Measurements from ENCODE around the gene FIBCD1.

The FIBCD1 gene

GRCh38 chr9:130975156-130975555, 36.1 kb upstream of the FIBCD1 start:
- no peak for DNase-seq (ENCODE audit: insufficient read length, low spot score)
- no peak for TF ChIP-seq POU2F2 (IDR thresholded peaks at IDR 0.05; ENCODE audit: low read depth, low read length)
- TF ChIP-seq POLR2AphosphoS5 (IDR thresholded peaks at IDR 0.05; ENCODE audit: low read depth, low read length): no peak
- no peak for TF ChIP-seq TAF1 (IDR thresholded peaks at IDR 0.05; ENCODE audit: low read depth, low read length)
- no peak for TF ChIP-seq SPI1 (IDR thresholded peaks at IDR 0.05; ENCODE audit: low read depth, low read length)
- no peak for TF ChIP-seq POLR2A (IDR thresholded peaks at IDR 0.05; ENCODE audit: low read depth, low read length)
- TF ChIP-seq PAX5 (IDR thresholded peaks at IDR 0.05; ENCODE audit: insufficient read depth, low read length, severe bottlenecking): no peak
- FAIRE-seq: no peak

GRCh38 chr9:130974697-130975096, 35.6 kb upstream of the FIBCD1 start:
- no peak for DNase-seq (ENCODE audit: insufficient read length, low spot score)
- TF ChIP-seq SPI1 (IDR thresholded peaks at IDR 0.05; ENCODE audit: low read depth, low read length) (no peak), POU2F2 (IDR thresholded peaks at IDR 0.05; ENCODE audit: low read depth, low read length) (no peak), POLR2A (IDR thresholded peaks at IDR 0.05; ENCODE audit: low read depth, low read length) (no peak), POLR2AphosphoS5 (IDR thresholded peaks at IDR 0.05; ENCODE audit: low read depth, low read length) (no peak), PAX5 (IDR thresholded peaks at IDR 0.05; ENCODE audit: insufficient read depth, low read length, severe bottlenecking) (no peak), TAF1 (IDR thresholded peaks at IDR 0.05; ENCODE audit: low read depth, low read length) (no peak)
- FAIRE-seq: no peak

GRCh38 chr9:130973686-130974281, 34.7 kb upstream of the FIBCD1 start:
- TF ChIP-seq POLR2A (IDR thresholded peaks at IDR 0.05; ENCODE audit: low read depth, low read length) (no peak), SPI1 (IDR thresholded peaks at IDR 0.05; ENCODE audit: low read depth, low read length) (no peak), PAX5 (IDR thresholded peaks at IDR 0.05; ENCODE audit: insufficient read depth, low read length, severe bottlenecking) (no peak), POLR2AphosphoS5 (IDR thresholded peaks at IDR 0.05; ENCODE audit: low read depth, low read length) (no peak)
- FAIRE-seq (no peak), DNase-seq (ENCODE audit: insufficient read length, low spot score) (no peak)

GRCh38 chr9:130972957-130973685, 34.1 kb upstream of the FIBCD1 start:
- DNase-seq (ENCODE audit: insufficient read length, low spot score): no peak
- FAIRE-seq: no peak
- no peak for TF ChIP-seq SPI1 (IDR thresholded peaks at IDR 0.05; ENCODE audit: low read depth, low read length)

GRCh38 chr9:130972277-130972956, 33.4 kb upstream of the FIBCD1 start:
- DNase-seq (ENCODE audit: insufficient read length, low spot score) (no peak), FAIRE-seq (no peak)
- TF ChIP-seq POU2F2 (IDR thresholded peaks at IDR 0.05; ENCODE audit: low read depth, low read length) (no peak), PAX5 (IDR thresholded peaks at IDR 0.05; ENCODE audit: insufficient read depth, low read length, severe bottlenecking) (no peak), SPI1 (IDR thresholded peaks at IDR 0.05; ENCODE audit: low read depth, low read length) (no peak), POLR2A (IDR thresholded peaks at IDR 0.05; ENCODE audit: low read depth, low read length) (no peak), TAF1 (IDR thresholded peaks at IDR 0.05; ENCODE audit: low read depth, low read length) (no peak), POLR2AphosphoS5 (IDR thresholded peaks at IDR 0.05; ENCODE audit: low read depth, low read length) (no peak)

GRCh38 chr9:130971294-130971849, 32.3 kb upstream of the FIBCD1 start:
- FAIRE-seq: no peak
- DNase-seq (ENCODE audit: insufficient read length, low spot score): no peak
- no peak for TF ChIP-seq POU2F2 (IDR thresholded peaks at IDR 0.05; ENCODE audit: low read depth, low read length)
- no peak for TF ChIP-seq TAF1 (IDR thresholded peaks at IDR 0.05; ENCODE audit: low read depth, low read length)
- TF ChIP-seq POLR2AphosphoS5 (IDR thresholded peaks at IDR 0.05; ENCODE audit: low read depth, low read length): no peak
- TF ChIP-seq PAX5 (IDR thresholded peaks at IDR 0.05; ENCODE audit: insufficient read depth, low read length, severe bottlenecking): no peak
- no peak for TF ChIP-seq SPI1 (IDR thresholded peaks at IDR 0.05; ENCODE audit: low read depth, low read length)
- no peak for TF ChIP-seq POLR2A (IDR thresholded peaks at IDR 0.05; ENCODE audit: low read depth, low read length)

- DNase-seq (ENCODE audit: insufficient read length, low spot score) (no peak), FAIRE-seq (no peak)
- TF ChIP-seq PAX5 (IDR thresholded peaks at IDR 0.05; ENCODE audit: insufficient read depth, low read length, severe bottlenecking) (no peak), POU2F2 (IDR thresholded peaks at IDR 0.05; ENCODE audit: low read depth, low read length) (no peak), TAF1 (IDR thresholded peaks at IDR 0.05; ENCODE audit: low read depth, low read length) (no peak), POLR2A (IDR thresholded peaks at IDR 0.05; ENCODE audit: low read depth, low read length) (no peak)
Measured at GRCh38 chr9:130970855-130971254, 31.8 kb upstream of the FIBCD1 start.

- FAIRE-seq (no peak), DNase-seq (ENCODE audit: insufficient read length, low spot score) (no peak)
- TF ChIP-seq TAF1 (IDR thresholded peaks at IDR 0.05; ENCODE audit: low read depth, low read length) (no peak), POLR2AphosphoS5 (IDR thresholded peaks at IDR 0.05; ENCODE audit: low read depth, low read length) (no peak), POU2F2 (IDR thresholded peaks at IDR 0.05; ENCODE audit: low read depth, low read length) (no peak)
Measured at GRCh38 chr9:130970052-130970451, 31.0 kb upstream of the FIBCD1 start.

- DNase-seq (ENCODE audit: insufficient read length, low spot score) (no peak), FAIRE-seq (no peak)
- no peak for TF ChIP-seq SPI1 (IDR thresholded peaks at IDR 0.05; ENCODE audit: low read depth, low read length)
- TF ChIP-seq PAX5 (IDR thresholded peaks at IDR 0.05; ENCODE audit: insufficient read depth, low read length, severe bottlenecking): no peak
- TF ChIP-seq POU2F2 (IDR thresholded peaks at IDR 0.05; ENCODE audit: low read depth, low read length): no peak
- no peak for TF ChIP-seq POLR2A (IDR thresholded peaks at IDR 0.05; ENCODE audit: low read depth, low read length)
- TF ChIP-seq POLR2AphosphoS5 (IDR thresholded peaks at IDR 0.05; ENCODE audit: low read depth, low read length): no peak
- no peak for TF ChIP-seq TAF1 (IDR thresholded peaks at IDR 0.05; ENCODE audit: low read depth, low read length)
Measured at GRCh38 chr9:130965680-130966079, 26.6 kb upstream of the FIBCD1 start.
